Lung (tissue), 12 donors: ENCODE measurements around the gene BCL11A. TPM values are rescaled to one million over a fixed set of nuclear protein-coding genes. Genes with fewer than 3 reads are reported as not detected.

Experiments used
- ATAC-seq: fragments of 200-7000 bp; cut with Tn5 transposase; one replicate; pipeline ENCODE4 v1.9.1; 2020; ENCODE audit warnings: moderate number of reproducible peaks; ENCODE audit not compliant: insufficient read depth, low FRiP score
- DNase-seq, 3 donors: peaks; one replicate each; pipeline ENCODE4 v3.0.0-alpha.2; 2013 to 2017
- H3K27ac ChIP-seq, 2 donors: one replicate each; pipeline ENCODE4 v1.5.1; 2013; ENCODE audit warnings: mild to moderate bottlenecking in 2 of 2, moderate library complexity in 2 of 2, control low read depth in 1 of 2, inconsistent platforms in 1 of 2, low read depth in 1 of 2, low read length in 1 of 2
- H3K27me3 ChIP-seq, 3 donors: one replicate each; pipeline ENCODE4 v1.5.1; 2013; ENCODE audit warnings: low read length in 2 of 3; ENCODE audit not compliant: control insufficient read depth in 3 of 3, insufficient read depth in 3 of 3
- H3K36me3 ChIP-seq, 4 donors: one replicate each; pipeline ENCODE4 v1.5.1; 2013; ENCODE audit warnings: low read length in 4 of 4, mild to moderate bottlenecking in 1 of 4, moderate library complexity in 1 of 4; ENCODE audit not compliant: control insufficient read depth in 4 of 4, insufficient read depth in 4 of 4
- H3K4me1 ChIP-seq, 5 donors: one replicate each; pipeline ENCODE4 v1.5.1; 2013; ENCODE audit warnings: low read length in 5 of 5, mild to moderate bottlenecking in 2 of 5, moderate library complexity in 1 of 5; ENCODE audit not compliant: control insufficient read depth in 5 of 5, insufficient read depth in 5 of 5
- H3K4me3 ChIP-seq: one replicate; pipeline ENCODE4 v1.5.1; 2013; ENCODE audit warnings: mild to moderate bottlenecking, control low read depth, moderate library complexity
- H3K9ac ChIP-seq, 2 donors: one replicate each; pipeline ENCODE4 v1.5.1; 2013; ENCODE audit warnings: low read length in 2 of 2, control low read depth in 1 of 2; ENCODE audit not compliant: insufficient read depth in 1 of 2
- H3K9me3 ChIP-seq, 4 donors: one replicate each; pipeline ENCODE4 v1.5.1; 2013; ENCODE audit warnings: low read length in 3 of 4, mild to moderate bottlenecking in 1 of 4, moderate library complexity in 1 of 4; ENCODE audit not compliant: control insufficient read depth in 4 of 4, insufficient read depth in 3 of 4
- WGBS, 2 donors: extraction: QIAGEN DNeasy Blood & Tissue Kit; methylation state at CpG; one replicate each; pipeline ENCODE4 v1.1.7; 2013; 5-methylcytosine and 5-hydroxymethylcytosine counted together
- polyA plus RNA-seq, 2 donors: library from polyadenylated mRNA; stranded (reverse); fragments of 200-250 nt; gene quantifications; one replicate each; pipeline ENCODE4 v1.2.1, GENCODE V29; 2013
- total RNA-seq, 2 donors: library from RNA; depleted of rRNA in 1 of 2; stranded (reverse); fragments of >200 nt in 1 of 2; gene quantifications; one replicate each; pipeline ENCODE4 v1.2.1, GENCODE V29; 2014 to 2021
- TF ChIP-seq, protein P1 (sequence below): IDR thresholded peaks from 2 replicates; pipeline ENCODE4 v1.5.1; 2012; ENCODE audit warnings: mild to moderate bottlenecking; ENCODE audit errors: control extremely low read depth, extremely low read depth
- donor health status: control.
- donor health status: control.
- donor health status: Bipolar disorder and iron deficiency.
- donor health status: healthy.
- donor health status: DM: yes; HTN: yes; CAD: no.

BCL11A gene
- total and polyA plus RNA-seq, 4 donors = 1.5 to 21.1 (median 4.7) TPM

DNA sequence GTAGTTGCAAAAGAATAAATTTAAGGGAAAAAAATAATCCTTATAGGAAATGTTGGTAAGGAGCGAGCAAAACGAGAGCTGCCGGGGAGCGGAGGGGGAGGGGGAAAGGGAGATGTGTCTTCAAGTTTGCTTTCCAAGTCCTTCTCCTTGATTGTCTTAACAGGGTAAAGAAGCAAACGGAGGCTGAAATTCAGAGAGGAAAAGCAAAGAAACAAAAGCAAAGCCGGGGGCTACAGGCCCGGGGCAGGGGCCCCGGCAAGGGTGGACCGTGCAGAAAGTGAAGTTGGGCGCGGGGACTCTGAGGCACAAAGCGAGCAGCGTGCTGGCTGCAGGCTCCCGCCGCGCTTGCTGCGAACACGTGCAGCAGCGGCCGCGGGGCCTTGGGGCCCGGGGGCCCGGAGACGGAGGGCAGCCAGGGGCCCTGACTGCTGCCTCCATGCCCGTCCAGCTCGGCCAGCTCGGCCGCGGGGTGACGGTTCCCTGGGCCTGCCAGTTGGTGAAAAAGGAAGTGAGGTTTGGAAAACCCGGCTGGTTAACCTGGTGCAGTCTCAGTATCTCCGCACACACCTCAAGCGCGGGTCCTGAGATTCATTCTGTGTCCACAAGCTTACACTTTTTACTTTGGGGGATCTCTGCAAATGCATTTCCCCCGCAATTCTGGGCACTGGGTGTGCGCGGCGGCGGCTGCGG lies 4.1 kb downstream of the BCL11A start:
- ATAC-seq (peak; percentile 12), DNase-seq (peak; percentile 68 to 75 (median 71))
- Histone ChIP-seq H3K27me3 (peaks cover 0 to 2% (median 0%) of the 10 kb centered on the region in 3 donors), H3K27ac (peak overlapping the region; percentile 4 to 95), H3K9me3 (no peaks in the 10 kb centered on the region), H3K4me3 (peak overlapping the region; percentile 50), H3K36me3 (no peaks in the 10 kb centered on the region), H3K9ac (peak overlapping the region; percentile 28 to 75), H3K4me1 (peaks cover 0 to 27% (median 13%) of the 10 kb centered on the region in 5 donors)
- TF ChIP-seq, protein P1, sequence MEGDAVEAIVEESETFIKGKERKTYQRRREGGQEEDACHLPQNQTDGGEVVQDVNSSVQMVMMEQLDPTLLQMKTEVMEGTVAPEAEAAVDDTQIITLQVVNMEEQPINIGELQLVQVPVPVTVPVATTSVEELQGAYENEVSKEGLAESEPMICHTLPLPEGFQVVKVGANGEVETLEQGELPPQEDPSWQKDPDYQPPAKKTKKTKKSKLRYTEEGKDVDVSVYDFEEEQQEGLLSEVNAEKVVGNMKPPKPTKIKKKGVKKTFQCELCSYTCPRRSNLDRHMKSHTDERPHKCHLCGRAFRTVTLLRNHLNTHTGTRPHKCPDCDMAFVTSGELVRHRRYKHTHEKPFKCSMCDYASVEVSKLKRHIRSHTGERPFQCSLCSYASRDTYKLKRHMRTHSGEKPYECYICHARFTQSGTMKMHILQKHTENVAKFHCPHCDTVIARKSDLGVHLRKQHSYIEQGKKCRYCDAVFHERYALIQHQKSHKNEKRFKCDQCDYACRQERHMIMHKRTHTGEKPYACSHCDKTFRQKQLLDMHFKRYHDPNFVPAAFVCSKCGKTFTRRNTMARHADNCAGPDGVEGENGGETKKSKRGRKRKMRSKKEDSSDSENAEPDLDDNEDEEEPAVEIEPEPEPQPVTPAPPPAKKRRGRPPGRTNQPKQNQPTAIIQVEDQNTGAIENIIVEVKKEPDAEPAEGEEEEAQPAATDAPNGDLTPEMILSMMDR = no peak
- WGBS, 2 donors = 1 to 2% methylated on average over 38 to 40 of the region's 40 CpGs

DNA sequence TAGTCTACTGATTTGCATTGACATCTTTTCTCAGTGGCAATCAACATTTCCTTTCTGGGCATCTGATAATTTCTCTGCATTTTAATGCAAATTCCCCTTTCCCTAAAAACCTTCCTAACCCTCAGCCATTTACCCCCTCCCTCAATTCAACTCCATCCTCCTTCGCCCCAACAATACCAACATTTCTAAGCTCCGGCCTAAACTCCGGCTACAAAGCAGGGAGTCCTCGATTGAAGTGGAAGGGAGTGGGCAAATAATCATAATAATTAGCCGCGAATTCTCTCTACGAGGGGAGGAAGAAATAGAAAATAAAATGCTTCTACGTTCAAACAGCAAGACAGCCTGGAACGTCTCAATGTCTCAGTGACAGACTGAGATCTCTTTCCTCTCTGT lies 4.6 kb downstream of the BCL11A start:
- H3K4me3 ChIP-seq = no peak overlapping the region
- H3K27me3 ChIP-seq = peaks cover 0 to 5% (median 0%) of the 10 kb centered on the region in 3 donors
- WGBS, 2 donors = 18 to 30% methylated on average over 9 of the region's 9 CpGs
- ATAC-seq = no peak
- H3K27ac ChIP-seq = peak overlapping the region in 1 of 2 donors; percentile 95
- no peaks in the 10 kb centered on the region for H3K9me3 ChIP-seq
- TF ChIP-seq, protein P1 = no peak
- peak overlapping the region in 1 of 2 donors; percentile 75 for H3K9ac ChIP-seq
- no peak for DNase-seq
- peaks cover 0 to 32% (median 14%) of the 10 kb centered on the region in 5 donors for H3K4me1 ChIP-seq
- no peaks in the 10 kb centered on the region for H3K36me3 ChIP-seq

DNA sequence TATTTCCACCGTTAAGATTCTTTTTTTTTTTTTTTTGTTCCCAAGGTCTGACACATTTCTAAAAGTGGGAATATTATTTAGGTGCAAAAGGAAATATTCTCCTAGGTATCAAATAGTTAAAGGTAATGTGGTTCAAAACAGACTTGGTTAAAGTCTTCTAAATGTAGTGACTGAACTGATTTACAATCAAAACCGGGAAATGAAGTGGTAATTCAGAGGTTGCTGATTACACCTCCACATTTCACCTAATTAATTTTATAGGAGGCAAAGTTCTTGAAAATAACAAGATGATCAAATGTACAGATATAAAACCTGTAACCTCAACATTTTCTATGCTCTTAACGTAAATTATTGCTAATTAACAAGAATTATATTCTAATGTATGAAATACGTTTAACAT lies 5.1 kb downstream of the BCL11A start:
- Histone ChIP-seq H3K27me3 (peaks cover 0 to 5% (median 0%) of the 10 kb centered on the region in 3 donors), H3K36me3 (no peaks in the 10 kb centered on the region), H3K9ac (no peak overlapping the region), H3K27ac (no peak overlapping the region), H3K9me3 (no peaks in the 10 kb centered on the region), H3K4me3 (no peak overlapping the region), H3K4me1 (peaks cover 0 to 32% (median 14%) of the 10 kb centered on the region in 5 donors)
- ATAC-seq (no peak), DNase-seq (no peak)
- TF ChIP-seq, protein P1 = no peak
- WGBS, 2 donors = 45 to 59% methylated on average over 4 of the region's 4 CpGs
